Endothelial cell (in vitro differentiated cells): ENCODE measurements around the gene TRIB2. TPM values are rescaled to one million over a fixed set of nuclear protein-coding genes. Genes with fewer than 3 reads are reported as not detected.

Source experiments
- DNase-seq: peaks from one replicate; pipeline ENCODE4 v3.0.0; 2021; ENCODE audit warnings: low spot score
- H3K27ac Mint-ChIP-seq: one replicate; pipeline ENCODE4 v1.8.0; 2021; ENCODE audit warnings: mixed read lengths, inconsistent platforms; ENCODE audit not compliant: unreplicated experiment
- H3K27me3 Mint-ChIP-seq: one replicate; pipeline ENCODE4 v1.8.0; 2021; ENCODE audit warnings: mild to moderate bottlenecking, moderate library complexity, mixed read lengths, inconsistent platforms; ENCODE audit not compliant: unreplicated experiment
- H3K36me3 Mint-ChIP-seq: one replicate; pipeline ENCODE4 v1.8.0; 2021; ENCODE audit warnings: mild to moderate bottlenecking, low read depth, mixed read lengths, inconsistent platforms; ENCODE audit not compliant: unreplicated experiment
- H3K4me1 Mint-ChIP-seq: one replicate; pipeline ENCODE4 v1.8.0; 2021; ENCODE audit warnings: mild to moderate bottlenecking, mixed read lengths, inconsistent platforms; ENCODE audit not compliant: unreplicated experiment
- H3K4me3 Mint-ChIP-seq: one replicate; pipeline ENCODE4 v1.8.0; 2021; ENCODE audit warnings: mild to moderate bottlenecking, mixed read lengths, inconsistent platforms; ENCODE audit not compliant: unreplicated experiment
- H3K9me3 Mint-ChIP-seq: one replicate; pipeline ENCODE4 v1.8.0; 2021; ENCODE audit warnings: mixed read lengths, inconsistent platforms; ENCODE audit not compliant: unreplicated experiment
- total RNA-seq: library from RNA; stranded (reverse); fragmentation: NEBNext Ultra II Directional; extraction: Animal tissue kit (Norgen Biotek cat#: 25700); gene quantifications from one replicate; pipeline ENCODE4 v1.2.1, GENCODE V29; 2021; ENCODE audit not compliant: unreplicated experiment
- TF ChIP-seq, protein P1 (sequence below): fragments of 200-600 bp; sonication (generic); IDR thresholded peaks from one replicate; pipeline ENCODE4 v1.5.0; 2021; ENCODE audit warnings: antibody characterized with exemption; ENCODE audit not compliant: unreplicated experiment

The TRIB2 gene
- total RNA-seq, 1 donor from 2014 or later = 10.1 TPM

- no peaks in the 10 kb centered on the region for H3K27me3 Mint-ChIP-seq
- DNase-seq = no peak
- no peak overlapping the region for H3K27ac Mint-ChIP-seq
- H3K4me3 Mint-ChIP-seq = no peak overlapping the region
- H3K9me3 Mint-ChIP-seq = no peaks in the 10 kb centered on the region
- TF ChIP-seq, protein P1, sequence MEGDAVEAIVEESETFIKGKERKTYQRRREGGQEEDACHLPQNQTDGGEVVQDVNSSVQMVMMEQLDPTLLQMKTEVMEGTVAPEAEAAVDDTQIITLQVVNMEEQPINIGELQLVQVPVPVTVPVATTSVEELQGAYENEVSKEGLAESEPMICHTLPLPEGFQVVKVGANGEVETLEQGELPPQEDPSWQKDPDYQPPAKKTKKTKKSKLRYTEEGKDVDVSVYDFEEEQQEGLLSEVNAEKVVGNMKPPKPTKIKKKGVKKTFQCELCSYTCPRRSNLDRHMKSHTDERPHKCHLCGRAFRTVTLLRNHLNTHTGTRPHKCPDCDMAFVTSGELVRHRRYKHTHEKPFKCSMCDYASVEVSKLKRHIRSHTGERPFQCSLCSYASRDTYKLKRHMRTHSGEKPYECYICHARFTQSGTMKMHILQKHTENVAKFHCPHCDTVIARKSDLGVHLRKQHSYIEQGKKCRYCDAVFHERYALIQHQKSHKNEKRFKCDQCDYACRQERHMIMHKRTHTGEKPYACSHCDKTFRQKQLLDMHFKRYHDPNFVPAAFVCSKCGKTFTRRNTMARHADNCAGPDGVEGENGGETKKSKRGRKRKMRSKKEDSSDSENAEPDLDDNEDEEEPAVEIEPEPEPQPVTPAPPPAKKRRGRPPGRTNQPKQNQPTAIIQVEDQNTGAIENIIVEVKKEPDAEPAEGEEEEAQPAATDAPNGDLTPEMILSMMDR = no peak
- peaks cover 7% of the 10 kb centered on the region for H3K4me1 Mint-ChIP-seq
- no peaks in the 10 kb centered on the region for H3K36me3 Mint-ChIP-seq
Observed at GRCh38 chr2:12705230-12705629, 11.5 kb upstream of the TRIB2 start.

- peaks cover 7% of the 10 kb centered on the region for H3K4me1 Mint-ChIP-seq
- no peak overlapping the region for H3K4me3 Mint-ChIP-seq
- no peak overlapping the region for H3K27ac Mint-ChIP-seq
- no peaks in the 10 kb centered on the region for H3K9me3 Mint-ChIP-seq
- no peak for DNase-seq
- H3K36me3 Mint-ChIP-seq = no peaks in the 10 kb centered on the region
- TF ChIP-seq, protein P1 = no peak
- no peaks in the 10 kb centered on the region for H3K27me3 Mint-ChIP-seq
Observed at GRCh38 chr2:12705742-12706141, 11.0 kb upstream of the TRIB2 start.

GRCh38 chr2:12708508-12709206 lies 8.1 kb upstream of the TRIB2 start:
- H3K27me3 Mint-ChIP-seq = no peaks in the 10 kb centered on the region
- no peak overlapping the region for H3K27ac Mint-ChIP-seq
- H3K4me1 Mint-ChIP-seq = no peaks in the 10 kb centered on the region
- H3K36me3 Mint-ChIP-seq = no peaks in the 10 kb centered on the region
- H3K4me3 Mint-ChIP-seq = no peak overlapping the region
- no peaks in the 10 kb centered on the region for H3K9me3 Mint-ChIP-seq
- TF ChIP-seq, protein P1 = no peak
- DNase-seq = no peak

DNA sequence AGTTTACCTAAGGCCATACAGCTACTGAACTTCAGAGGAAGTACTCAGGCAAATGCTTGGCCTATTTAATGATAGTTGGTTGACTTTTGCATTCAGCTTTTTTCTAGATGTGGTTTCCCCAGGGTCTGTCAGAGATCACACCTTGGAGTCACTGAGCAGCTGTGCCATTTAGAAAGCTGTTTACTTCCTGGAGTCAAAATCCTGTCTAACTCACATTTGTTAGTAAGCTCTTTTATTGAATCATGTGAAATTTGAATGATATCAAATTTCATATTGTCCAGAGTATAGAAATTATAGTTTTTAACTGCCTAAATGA lies 7.6 kb upstream of the TRIB2 start:
- Mint-ChIP-seq H3K9me3 (no peaks in the 10 kb centered on the region), H3K27ac (no peak overlapping the region), H3K4me3 (no peak overlapping the region), H3K4me1 (no peaks in the 10 kb centered on the region), H3K27me3 (no peaks in the 10 kb centered on the region), H3K36me3 (no peaks in the 10 kb centered on the region)
- TF ChIP-seq, protein P1 = no peak
- no peak for DNase-seq

DNA sequence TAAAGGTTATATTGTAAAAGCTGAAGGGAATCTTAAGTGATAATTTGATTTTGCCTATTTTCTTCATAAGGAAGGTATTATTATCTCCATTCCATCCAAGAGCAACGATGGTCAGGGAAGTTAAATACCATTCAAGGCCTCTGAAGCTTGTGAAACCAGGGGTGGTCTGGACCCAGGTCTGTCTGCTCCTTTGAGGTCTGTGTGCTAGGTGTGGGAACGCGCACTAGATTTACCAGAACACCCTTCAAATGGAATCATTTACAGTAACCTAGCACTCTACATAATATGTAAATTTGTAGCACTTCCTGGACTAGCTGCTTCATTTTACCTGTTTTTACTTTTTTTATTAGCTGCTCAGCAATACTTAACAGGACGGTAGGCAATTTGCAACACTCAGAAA lies 6.4 kb upstream of the TRIB2 start:
- Mint-ChIP-seq H3K9me3 (no peaks in the 10 kb centered on the region), H3K27ac (no peak overlapping the region), H3K27me3 (peaks cover under 1% of the 10 kb centered on the region), H3K4me3 (no peak overlapping the region), H3K36me3 (no peaks in the 10 kb centered on the region), H3K4me1 (peaks cover under 1% of the 10 kb centered on the region)
- TF ChIP-seq, protein P1 = no peak
- no peak for DNase-seq
